GM21390 (cell line): ENCODE data around the gene ZNF552.
"Not testable (repeated sequence)": the region's sequence is repeated elsewhere in the genome, so short reads cannot be mapped to it uniquely, and the experiment has no call there.

Source experiments
- ATAC-seq: cut with Tn5 transposase; IDR thresholded peaks from one replicate; pipeline ENCODE4 v1.9.1; 2021; ENCODE audit not compliant: unreplicated experiment

ZNF552 gene

GRCh38 chr19:57819475-57820148 is 4.9 kb upstream of the ZNF552 start:
- peak; percentile 83 for ATAC-seq

- no peak for ATAC-seq
Observed at GRCh38 chr19:57818378-57818777, 3.7 kb upstream of the ZNF552 start.

- ATAC-seq: no peak
Observed at GRCh38 chr19:57817976-57818375, 3.3 kb upstream of the ZNF552 start.

GRCh38 chr19:57816652-57817051 is 1.9 kb upstream of the ZNF552 start:
- ATAC-seq: no peak

- no peak for ATAC-seq
Observed at GRCh38 chr19:57815247-57816075, 748 bp upstream of the ZNF552 start.

- no peak for ATAC-seq
Observed at GRCh38 chr19:57813919-57814504, 701 bp downstream of the ZNF552 start.

GRCh38 chr19:57812975-57813820 is 1.5 kb downstream of the ZNF552 start:
- not testable (repeated sequence) for ATAC-seq

GRCh38 chr19:57812226-57812625 is 2.5 kb downstream of the ZNF552 start:
- peak; percentile 51 for ATAC-seq

- ATAC-seq: not testable (repeated sequence)
Observed at GRCh38 chr19:57810410-57811295, 4.1 kb downstream of the ZNF552 start.

GRCh38 chr19:57807541-57807940 is 7.2 kb downstream of the ZNF552 start:
- ATAC-seq: no peak

- no peak for ATAC-seq
Observed at GRCh38 chr19:57803594-57804325, 11.0 kb downstream of the ZNF552 start.

- ATAC-seq: no peak
Observed at GRCh38 chr19:57803265-57803593, 11.5 kb downstream of the ZNF552 start.

GRCh38 chr19:57802269-57802668 is 12.4 kb downstream of the ZNF552 start:
- no peak for ATAC-seq

GRCh38 chr19:57800696-57801095 is 14.0 kb downstream of the ZNF552 start:
- ATAC-seq: no peak

- ATAC-seq: not testable (repeated sequence)
Observed at GRCh38 chr19:57796580-57796979, 18.1 kb downstream of the ZNF552 start.

- no peak for ATAC-seq
Observed at GRCh38 chr19:57789288-57789687, 25.4 kb downstream of the ZNF552 start.

GRCh38 chr19:57788114-57788692 is 26.5 kb downstream of the ZNF552 start:
- ATAC-seq: no peak

- ATAC-seq: no peak
Observed at GRCh38 chr19:57786906-57787305, 27.8 kb downstream of the ZNF552 start.

- ATAC-seq: no peak
Observed at GRCh38 chr19:57786286-57786685, 28.4 kb downstream of the ZNF552 start.
